ENCODE results near the gene ALG8.

The ALG8 gene

GRCh38 chr11:78076733-78077403, 62.6 kb downstream of the ALG8 start:
- TF ChIP-seq CTCF (conservative IDR thresholded peaks at IDR 0.05; ENCODE audit: low read length), result no peak
- DNase-seq (ENCODE audit: low read depth), result no peak
- no peak overlapping the region for H3K4me3 ChIP-seq (ENCODE audit: low read length)

- no peak for TF ChIP-seq CTCF (conservative IDR thresholded peaks at IDR 0.05; ENCODE audit: low read length)
- no peak for DNase-seq (ENCODE audit: low read depth)
These were observed 64.7 kb downstream of the ALG8 start for GRCh38 chr11:78074756-78075155.

GRCh38 chr11:78072455-78072854, 67.0 kb downstream of the ALG8 start:
- DNase-seq (ENCODE audit: low read depth), result no peak
- TF ChIP-seq CTCF (conservative IDR thresholded peaks at IDR 0.05; ENCODE audit: low read length), result no peak
- H3K4me3 ChIP-seq (ENCODE audit: low read length), result no peak overlapping the region

More at GRCh38 chr11:78074756-78075155, 64.7 kb downstream of the ALG8 start:
- H3K4me3 ChIP-seq (ENCODE audit: low read length), result no peak overlapping the region

GRCh38 chr11:78071717-78072116, 67.7 kb downstream of the ALG8 start:
- no peak for TF ChIP-seq CTCF (conservative IDR thresholded peaks at IDR 0.05; ENCODE audit: low read length)
- no peak overlapping the region for H3K4me3 ChIP-seq (ENCODE audit: low read length)
- no peak for DNase-seq (ENCODE audit: low read depth)

- H3K4me3 ChIP-seq (ENCODE audit: low read length), result no peak overlapping the region
- no peak for TF ChIP-seq CTCF (conservative IDR thresholded peaks at IDR 0.05; ENCODE audit: low read length)
- DNase-seq (ENCODE audit: low read depth), result no peak
These were observed 68.8 kb downstream of the ALG8 start for GRCh38 chr11:78070621-78071020.

GRCh38 chr11:78069465-78069864, 70.0 kb downstream of the ALG8 start:
- no peak for TF ChIP-seq CTCF (conservative IDR thresholded peaks at IDR 0.05; ENCODE audit: low read length)
- no peak overlapping the region for H3K4me3 ChIP-seq (ENCODE audit: low read length)
- no peak for DNase-seq (ENCODE audit: low read depth)

- no peak overlapping the region for H3K4me3 ChIP-seq (ENCODE audit: low read length)
- TF ChIP-seq CTCF (conservative IDR thresholded peaks at IDR 0.05; ENCODE audit: low read length), result no peak
- DNase-seq (ENCODE audit: low read depth), result no peak
These were observed 71.7 kb downstream of the ALG8 start for GRCh38 chr11:78067704-78068103.
